ENCODE results near the gene FCN2.

- TF ChIP-seq, protein P1, sequence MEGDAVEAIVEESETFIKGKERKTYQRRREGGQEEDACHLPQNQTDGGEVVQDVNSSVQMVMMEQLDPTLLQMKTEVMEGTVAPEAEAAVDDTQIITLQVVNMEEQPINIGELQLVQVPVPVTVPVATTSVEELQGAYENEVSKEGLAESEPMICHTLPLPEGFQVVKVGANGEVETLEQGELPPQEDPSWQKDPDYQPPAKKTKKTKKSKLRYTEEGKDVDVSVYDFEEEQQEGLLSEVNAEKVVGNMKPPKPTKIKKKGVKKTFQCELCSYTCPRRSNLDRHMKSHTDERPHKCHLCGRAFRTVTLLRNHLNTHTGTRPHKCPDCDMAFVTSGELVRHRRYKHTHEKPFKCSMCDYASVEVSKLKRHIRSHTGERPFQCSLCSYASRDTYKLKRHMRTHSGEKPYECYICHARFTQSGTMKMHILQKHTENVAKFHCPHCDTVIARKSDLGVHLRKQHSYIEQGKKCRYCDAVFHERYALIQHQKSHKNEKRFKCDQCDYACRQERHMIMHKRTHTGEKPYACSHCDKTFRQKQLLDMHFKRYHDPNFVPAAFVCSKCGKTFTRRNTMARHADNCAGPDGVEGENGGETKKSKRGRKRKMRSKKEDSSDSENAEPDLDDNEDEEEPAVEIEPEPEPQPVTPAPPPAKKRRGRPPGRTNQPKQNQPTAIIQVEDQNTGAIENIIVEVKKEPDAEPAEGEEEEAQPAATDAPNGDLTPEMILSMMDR (optimal IDR thresholded peaks at IDR 0.05 in 1 of 3, IDR thresholded peaks at IDR 0.05 in 1 of 3, conservative IDR thresholded peaks at IDR 0.05 in 1 of 3; ENCODE audit: extremely low read depth in 1 of 3, insufficient read depth in 2 of 3, low read length in 3 of 3): no peak
- peak; percentile 30 for TF ChIP-seq EZH2 (IDR thresholded peaks at IDR 0.05; ENCODE audit: low read length)
Measured at GRCh38 chr9:134855900-134856377, 24.7 kb upstream of the FCN2 start.

Measured in keratinocyte (primary cell).